HEK293 (cell line): ENCODE measurements around the gene PPHLN1.

Experiments used
- KLF10 ChIP-seq: fragments of 450-650 bp; IDR thresholded peaks from 2 replicates; pipeline ENCODE4 v1.5.1; 2018; ENCODE audit warnings: missing biosample characterization, mild to moderate bottlenecking, missing genetic modification characterization
- OSR2 ChIP-seq: fragments of 450-650 bp; formaldehyde crosslinking; IDR thresholded peaks from 2 replicates; pipeline ENCODE4 v1.5.1; 2016; ENCODE audit warnings: missing biosample characterization, missing genetic modification characterization
- REPIN1 ChIP-seq: fragments of 450-650 bp; formaldehyde crosslinking; IDR thresholded peaks from 2 replicates; pipeline ENCODE4 v1.5.1; 2017; ENCODE audit warnings: missing biosample characterization, missing genetic modification characterization, low read depth
- SP2 ChIP-seq: fragments of 450-650 bp; formaldehyde crosslinking; IDR thresholded peaks from 2 replicates; pipeline ENCODE4 v1.5.1; 2016; ENCODE audit warnings: missing biosample characterization, missing genetic modification characterization
- ZNF184 ChIP-seq: fragments of 450-650 bp; IDR thresholded peaks from 2 replicates; pipeline ENCODE4 v1.5.1; 2018; ENCODE audit warnings: missing biosample characterization, mild to moderate bottlenecking, missing genetic modification characterization
- ZNF529 ChIP-seq: fragments of 450-650 bp; formaldehyde crosslinking; IDR thresholded peaks from 2 replicates; pipeline ENCODE4 v1.5.1; 2017; ENCODE audit warnings: missing genetic modification characterization, missing biosample characterization; ENCODE audit not compliant: insufficient replicate concordance
- ZNF670 ChIP-seq: fragments of 450-650 bp; formaldehyde crosslinking; IDR thresholded peaks from 2 replicates; pipeline ENCODE4 v1.5.1; 2016; ENCODE audit warnings: missing biosample characterization, missing genetic modification characterization, low read depth
- TF ChIP-seq, protein P1 (sequence below): fragments of 450-650 bp; formaldehyde crosslinking; IDR thresholded peaks from 2 replicates; pipeline ENCODE4 v1.5.1; 2016; ENCODE audit warnings: missing biosample characterization, missing genetic modification characterization
- TF ChIP-seq, protein P2 (sequence below): fragments of 450-650 bp; formaldehyde crosslinking; IDR thresholded peaks from 2 replicates; pipeline ENCODE4 v1.5.1; 2016; ENCODE audit warnings: missing biosample characterization, missing genetic modification characterization, low read depth

GRCh38 chr12:42277396-42278127 lies 48.4 kb upstream of the PPHLN1 start:
- TF ChIP-seq ZNF670 (no peak), OSR2 (tag by site-specific recombination) (no peak), SP2 (tag by site-specific recombination) (no peak), ZNF529 (no peak), KLF10 (tag by site-specific recombination) (no peak), REPIN1 (tag by site-specific recombination) (no peak), ZNF184 (tag by site-specific recombination) (no peak)
- TF ChIP-seq, protein P1, sequence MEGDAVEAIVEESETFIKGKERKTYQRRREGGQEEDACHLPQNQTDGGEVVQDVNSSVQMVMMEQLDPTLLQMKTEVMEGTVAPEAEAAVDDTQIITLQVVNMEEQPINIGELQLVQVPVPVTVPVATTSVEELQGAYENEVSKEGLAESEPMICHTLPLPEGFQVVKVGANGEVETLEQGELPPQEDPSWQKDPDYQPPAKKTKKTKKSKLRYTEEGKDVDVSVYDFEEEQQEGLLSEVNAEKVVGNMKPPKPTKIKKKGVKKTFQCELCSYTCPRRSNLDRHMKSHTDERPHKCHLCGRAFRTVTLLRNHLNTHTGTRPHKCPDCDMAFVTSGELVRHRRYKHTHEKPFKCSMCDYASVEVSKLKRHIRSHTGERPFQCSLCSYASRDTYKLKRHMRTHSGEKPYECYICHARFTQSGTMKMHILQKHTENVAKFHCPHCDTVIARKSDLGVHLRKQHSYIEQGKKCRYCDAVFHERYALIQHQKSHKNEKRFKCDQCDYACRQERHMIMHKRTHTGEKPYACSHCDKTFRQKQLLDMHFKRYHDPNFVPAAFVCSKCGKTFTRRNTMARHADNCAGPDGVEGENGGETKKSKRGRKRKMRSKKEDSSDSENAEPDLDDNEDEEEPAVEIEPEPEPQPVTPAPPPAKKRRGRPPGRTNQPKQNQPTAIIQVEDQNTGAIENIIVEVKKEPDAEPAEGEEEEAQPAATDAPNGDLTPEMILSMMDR (tag by site-specific recombination), result no peak
- TF ChIP-seq, protein P2, sequence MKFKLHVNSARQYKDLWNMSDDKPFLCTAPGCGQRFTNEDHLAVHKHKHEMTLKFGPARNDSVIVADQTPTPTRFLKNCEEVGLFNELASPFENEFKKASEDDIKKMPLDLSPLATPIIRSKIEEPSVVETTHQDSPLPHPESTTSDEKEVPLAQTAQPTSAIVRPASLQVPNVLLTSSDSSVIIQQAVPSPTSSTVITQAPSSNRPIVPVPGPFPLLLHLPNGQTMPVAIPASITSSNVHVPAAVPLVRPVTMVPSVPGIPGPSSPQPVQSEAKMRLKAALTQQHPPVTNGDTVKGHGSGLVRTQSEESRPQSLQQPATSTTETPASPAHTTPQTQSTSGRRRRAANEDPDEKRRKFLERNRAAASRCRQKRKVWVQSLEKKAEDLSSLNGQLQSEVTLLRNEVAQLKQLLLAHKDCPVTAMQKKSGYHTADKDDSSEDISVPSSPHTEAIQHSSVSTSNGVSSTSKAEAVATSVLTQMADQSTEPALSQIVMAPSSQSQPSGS, result no peak
